GM21737 (cell line): ENCODE measurements around the gene TMEM247.
"Not testable (repeated sequence)": the region's sequence is repeated elsewhere in the genome, so short reads cannot be mapped to it uniquely, and the experiment has no call there.

Experiments used
- ATAC-seq: cut with Tn5 transposase; IDR thresholded peaks from one replicate; pipeline ENCODE4 v1.9.1; 2021; ENCODE audit warnings: mild to moderate bottlenecking, moderate library complexity; ENCODE audit not compliant: unreplicated experiment

TMEM247 gene

DNA sequence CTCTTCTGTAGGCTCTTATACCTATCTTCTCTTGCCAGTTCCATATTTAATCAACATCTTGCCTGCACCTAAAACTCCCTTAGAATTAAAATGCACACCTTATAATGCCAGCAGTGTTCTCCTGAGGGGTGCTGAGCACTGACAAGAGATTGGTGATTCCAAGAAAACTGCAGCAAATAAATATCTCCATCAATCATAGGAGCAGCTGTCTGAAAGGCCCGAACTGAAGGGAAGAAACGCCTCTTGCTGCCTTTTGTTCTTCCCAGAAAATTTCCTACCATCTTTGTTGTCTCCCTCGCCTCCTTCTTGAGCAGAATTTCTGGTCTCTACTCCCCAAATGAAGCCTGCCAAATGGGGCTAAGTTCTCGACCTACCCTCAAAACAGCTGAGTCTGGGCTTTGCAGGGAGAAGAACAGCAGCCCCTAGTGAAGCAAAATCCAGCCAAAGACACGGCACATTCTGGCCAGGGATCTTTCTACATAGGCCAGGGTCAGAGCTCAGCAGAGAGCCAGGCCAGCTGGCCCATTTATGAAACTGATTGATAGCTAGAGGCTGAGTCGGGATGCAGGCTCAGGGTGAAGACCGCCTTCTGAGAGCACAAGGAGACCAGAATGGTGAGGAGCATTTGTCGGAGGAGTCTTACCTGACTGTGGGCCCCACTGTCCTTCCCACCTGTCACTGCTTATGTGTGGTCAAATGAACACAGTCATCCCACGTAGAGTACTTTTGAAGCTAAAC is 20.4 kb upstream of the TMEM247 start:
- ATAC-seq = no peak

DNA sequence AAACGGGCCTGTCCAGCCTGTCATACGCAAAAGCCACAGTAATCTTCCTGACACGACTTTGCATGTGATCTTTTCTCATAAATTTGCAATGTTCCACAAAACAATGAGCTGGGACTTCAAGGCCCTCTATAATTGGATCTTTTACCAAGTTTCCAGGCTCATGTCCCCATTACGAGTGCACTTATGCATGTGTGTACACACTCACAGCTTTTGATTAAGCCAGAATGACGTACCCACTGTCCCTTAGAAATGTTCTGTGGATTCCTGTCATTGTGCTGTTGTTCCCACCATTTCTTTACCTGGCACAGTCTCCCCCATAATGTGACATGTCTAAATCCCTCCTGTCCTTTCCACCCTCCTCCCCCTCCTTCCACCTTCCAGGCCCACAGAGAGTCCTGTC is 19.7 kb upstream of the TMEM247 start:
- no peak for ATAC-seq

DNA sequence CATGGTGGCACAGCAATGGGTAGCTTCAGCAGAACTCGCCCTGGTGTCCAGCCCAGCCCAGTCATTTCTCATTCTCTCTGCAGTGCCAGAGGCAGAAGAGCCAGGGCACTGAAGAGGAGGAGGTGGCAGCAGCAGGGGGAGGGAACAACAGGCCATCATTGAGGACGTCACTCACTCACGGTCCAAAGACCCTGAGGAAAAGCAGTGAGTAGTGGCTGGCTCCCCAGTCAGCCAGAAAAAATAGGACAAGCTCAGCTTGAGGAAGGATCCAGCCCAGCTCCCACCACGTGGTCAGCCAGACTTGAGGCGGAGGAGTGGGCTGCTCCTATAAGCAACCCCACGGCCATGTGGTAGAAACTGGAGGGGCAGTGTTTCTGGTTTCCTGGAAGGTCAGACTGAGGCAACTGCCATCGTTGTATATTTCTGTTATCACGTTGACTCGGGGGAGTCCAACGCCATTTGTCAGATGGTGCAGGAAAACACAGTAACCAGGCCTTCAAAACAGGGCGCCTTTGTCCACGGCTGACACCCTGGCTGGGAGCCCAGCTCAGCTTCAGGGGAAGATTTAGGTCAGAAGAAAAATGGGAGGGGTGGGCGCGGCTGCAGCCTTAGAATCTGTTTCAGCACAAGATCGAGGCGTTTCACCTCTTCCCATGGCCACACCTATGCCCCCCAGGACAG is 19.0 kb upstream of the TMEM247 start:
- no peak for ATAC-seq

DNA sequence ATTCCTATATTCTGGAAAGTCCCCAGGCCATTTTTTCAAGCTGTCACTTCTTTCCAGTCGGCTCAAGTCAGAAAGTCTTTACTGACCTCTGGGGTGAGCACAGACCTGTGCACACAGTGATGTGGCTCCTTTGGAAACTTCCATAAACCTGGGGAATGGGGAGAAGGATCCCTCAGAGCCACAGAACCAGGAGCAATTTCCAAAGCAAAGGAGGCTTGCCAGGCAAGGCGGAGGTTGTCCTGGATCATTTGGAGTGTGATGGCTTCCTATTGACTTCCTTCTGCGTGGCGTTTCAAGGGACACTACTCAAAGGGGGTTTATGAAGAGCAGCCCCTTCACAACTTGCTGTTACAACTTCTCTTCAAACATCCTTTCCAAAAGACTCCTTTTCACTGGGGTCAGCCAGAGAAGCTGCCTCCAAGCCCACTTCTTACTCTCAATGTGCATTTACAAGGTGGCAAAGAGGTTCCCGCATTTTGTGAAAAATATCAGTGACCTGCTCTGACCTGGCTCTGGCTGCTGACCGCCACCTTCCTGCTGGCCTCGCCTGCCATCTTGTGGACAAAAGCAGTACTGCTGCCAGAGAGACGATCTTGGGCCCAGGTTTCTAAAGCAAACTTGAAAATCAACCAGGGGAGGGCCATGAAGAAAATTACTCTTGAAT is 18.2 kb upstream of the TMEM247 start:
- peak; percentile 57 for ATAC-seq

DNA sequence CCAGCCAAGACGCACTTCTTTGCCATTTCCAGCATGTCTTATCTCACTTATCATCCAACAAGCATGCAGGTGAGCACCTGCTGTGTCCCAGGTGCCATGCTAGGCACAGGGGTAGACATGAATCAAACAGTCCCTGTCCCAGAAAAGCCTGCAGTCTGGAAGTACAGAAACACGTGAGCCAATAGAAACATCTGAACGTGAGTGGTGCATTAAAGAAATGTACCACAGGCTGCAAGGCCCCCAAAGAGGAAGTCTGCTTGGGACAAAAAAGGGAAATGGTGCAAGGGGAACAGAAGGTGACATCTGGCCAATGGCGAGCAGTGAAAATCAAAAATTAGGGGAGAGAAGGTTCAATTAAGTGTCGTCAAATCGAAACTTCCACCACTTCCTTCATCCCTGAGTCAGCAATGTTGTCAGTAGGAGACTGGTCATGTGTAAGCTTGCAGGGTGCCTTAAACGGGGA is 17.6 kb upstream of the TMEM247 start:
- ATAC-seq = peak; percentile 43

DNA sequence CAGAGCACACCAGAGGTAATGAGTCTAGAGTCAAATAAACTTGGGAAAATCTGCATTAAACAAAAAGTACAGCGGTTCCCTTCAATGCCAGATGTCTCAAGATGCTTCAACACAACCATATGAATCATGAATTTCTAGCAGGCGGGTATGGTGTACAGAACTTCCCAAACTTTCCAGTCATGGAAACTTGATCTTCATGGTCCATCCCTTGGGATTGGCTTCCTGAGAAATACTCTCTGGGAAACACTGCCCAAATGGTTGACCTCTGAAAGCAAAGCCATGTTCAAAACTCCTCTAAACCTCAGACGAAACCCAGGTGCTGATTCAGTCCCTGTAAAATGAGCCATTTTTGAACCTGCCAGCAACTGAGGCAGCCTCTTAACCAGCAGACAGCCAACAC is 16.4 kb upstream of the TMEM247 start:
- no peak for ATAC-seq

DNA sequence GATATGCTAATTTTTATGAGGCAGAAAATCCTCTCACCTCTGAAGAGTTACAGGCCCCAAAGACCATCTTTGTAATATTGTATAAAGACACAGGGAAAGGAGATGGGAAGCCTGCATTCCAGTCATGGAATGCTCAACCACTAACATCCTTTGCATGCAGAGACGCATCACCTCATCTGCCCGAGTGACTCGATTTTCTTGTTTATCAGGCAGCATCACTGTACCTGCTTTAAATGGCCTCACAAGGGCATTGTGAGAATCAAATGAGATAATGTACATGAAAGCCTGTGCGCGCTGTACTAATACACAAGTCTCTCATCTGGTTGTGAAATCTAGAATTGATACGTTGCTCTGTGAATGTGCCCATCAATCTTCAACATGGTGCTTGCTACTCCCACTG is 10.2 kb upstream of the TMEM247 start:
- ATAC-seq = no peak

DNA sequence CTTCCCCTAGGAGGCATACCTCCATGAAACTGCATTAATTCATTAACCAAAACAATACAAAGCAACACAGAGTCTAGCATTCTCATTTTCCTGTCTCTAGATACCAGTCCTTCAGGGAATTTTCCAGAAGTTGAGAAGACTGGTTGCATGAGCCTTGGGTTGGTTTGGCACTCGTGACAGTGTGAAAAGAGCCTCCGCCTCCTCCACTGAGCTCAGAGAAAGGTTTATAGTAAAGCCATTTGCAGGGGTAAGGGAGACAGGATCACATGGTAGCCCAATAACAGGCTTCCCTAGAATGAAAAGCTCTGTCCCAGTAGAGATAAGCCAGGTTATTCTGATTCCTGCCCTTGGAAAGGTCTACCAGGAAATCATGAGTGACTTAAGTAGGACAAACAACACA is 9.7 kb upstream of the TMEM247 start:
- ATAC-seq = no peak

DNA sequence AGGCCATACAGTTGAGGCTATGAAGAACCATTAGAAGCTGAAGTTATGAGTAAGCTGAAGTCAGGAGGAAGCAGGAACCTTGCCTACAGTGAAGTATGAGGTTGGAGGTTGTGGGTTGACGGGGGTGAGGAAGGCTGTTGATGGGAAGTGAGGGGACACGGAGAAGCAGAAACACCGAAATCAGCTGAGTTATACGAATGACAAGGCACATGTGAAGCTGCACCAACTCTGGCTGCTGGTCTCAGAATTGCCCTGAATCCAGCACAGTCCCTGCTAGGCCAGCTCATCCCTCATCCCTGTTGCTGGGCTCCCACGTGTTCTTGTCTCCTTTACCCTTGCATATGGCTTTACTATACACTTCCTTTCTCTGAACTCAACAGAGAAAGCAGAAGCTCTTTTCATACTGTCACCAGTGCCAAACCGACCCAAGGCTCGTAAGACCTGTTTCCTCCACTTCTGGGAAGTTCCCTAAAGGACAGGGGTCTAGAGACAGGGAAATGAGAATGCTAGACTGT is 9.2 kb upstream of the TMEM247 start:
- no peak for ATAC-seq

DNA sequence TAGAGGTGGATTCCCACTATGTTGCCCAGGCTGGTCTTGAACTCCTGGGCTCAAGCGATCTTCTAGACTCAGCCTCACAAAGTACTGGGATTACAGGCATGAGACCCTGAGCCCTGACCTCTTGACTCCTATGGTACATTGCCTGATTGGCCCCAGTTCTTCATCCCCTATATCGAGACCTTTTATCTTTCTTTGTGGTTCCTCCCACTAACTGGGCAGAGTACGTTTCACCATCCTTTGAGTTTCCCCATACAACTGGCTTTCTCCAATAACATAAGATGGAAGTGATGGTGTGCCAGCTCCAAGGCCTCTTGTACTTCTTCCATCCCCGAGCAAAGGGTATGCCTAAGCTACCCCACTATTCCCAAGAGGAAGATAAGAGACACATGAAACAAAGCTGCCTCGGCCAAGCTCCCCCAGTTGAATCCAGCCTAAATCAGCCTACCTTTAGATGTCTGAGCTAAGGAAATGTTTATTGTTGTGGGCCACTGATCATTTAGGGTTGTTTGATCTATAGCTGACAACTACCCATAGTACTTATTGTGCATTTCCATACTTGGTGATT is 8.3 kb upstream of the TMEM247 start:
- no peak for ATAC-seq

DNA sequence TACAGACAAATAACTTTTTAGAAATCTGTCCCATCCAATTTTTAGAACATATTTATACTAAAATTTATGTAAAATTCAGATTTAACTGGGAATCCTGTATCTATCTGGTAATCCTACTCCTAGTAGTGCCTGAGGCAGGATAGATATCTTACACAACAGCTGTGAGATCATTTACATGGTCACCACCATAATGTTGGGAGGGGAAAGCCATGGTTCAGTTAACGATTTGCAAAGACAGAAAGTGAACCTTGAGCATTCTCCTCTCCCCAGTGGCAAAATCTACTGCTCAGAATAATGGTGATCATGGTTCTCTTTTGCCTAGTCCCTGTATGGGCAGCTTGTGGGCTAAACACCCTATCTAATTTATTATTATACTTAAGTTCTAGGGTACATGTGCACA is 7.7 kb upstream of the TMEM247 start:
- no peak for ATAC-seq

DNA sequence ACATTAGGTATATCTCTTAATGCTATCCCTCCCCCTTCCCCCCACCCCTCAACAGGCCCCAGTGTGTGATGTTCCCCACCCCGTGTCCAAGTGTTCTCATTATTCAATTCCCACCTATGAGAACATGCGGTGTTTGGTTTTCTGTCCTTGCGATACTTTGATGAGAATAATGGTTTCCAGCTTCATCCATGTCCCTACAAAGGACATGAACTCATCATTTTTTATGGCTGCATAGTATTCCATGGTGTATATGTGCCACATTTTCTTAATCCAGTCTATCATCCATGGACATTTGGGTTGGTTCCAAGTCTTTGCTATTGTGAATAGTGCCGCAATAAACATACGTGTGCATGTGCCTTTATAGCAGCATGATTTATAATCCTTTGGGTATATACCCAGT is 7.2 kb upstream of the TMEM247 start:
- not testable (repeated sequence) for ATAC-seq

DNA sequence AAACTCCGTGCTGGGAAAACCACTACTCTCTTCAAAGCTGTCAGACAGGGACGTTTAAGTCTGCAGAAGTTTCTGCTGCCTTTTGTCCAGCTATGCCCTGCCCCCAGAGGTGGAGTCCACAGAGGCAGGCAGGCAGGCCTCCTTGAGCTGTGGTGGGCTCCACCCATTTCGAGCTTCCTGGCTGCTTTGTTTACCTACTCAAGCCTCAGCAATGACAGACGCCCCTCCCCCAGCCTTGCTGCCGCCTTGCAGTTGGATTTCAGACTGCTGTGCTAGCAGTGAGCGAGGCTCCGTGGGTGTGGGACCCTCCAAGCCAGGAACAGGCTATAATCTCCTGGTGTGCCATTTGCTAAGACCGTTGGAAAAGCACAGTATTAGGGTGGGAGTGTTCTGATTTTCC is 1.9 kb upstream of the TMEM247 start:
- not testable (repeated sequence) for ATAC-seq

DNA sequence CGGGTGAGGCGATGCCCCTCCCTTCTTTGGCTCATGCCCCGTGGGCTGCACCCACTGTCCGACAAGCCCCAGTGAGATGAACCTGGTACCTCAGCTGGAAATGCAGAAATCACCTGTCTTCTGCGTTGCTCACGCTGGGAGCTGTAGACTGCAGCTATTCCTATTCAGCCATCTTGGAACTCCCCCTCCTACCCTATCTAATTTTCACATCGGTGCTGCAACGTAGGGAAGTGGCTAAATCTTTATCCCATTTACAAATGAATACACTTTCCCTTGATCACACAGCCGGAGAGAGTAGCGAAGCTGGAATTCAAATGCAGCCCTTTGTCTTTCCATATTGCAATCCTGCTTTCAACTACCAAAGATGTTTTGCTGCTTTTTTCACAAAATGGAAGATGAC is 1.4 kb upstream of the TMEM247 start:
- ATAC-seq = no peak

DNA sequence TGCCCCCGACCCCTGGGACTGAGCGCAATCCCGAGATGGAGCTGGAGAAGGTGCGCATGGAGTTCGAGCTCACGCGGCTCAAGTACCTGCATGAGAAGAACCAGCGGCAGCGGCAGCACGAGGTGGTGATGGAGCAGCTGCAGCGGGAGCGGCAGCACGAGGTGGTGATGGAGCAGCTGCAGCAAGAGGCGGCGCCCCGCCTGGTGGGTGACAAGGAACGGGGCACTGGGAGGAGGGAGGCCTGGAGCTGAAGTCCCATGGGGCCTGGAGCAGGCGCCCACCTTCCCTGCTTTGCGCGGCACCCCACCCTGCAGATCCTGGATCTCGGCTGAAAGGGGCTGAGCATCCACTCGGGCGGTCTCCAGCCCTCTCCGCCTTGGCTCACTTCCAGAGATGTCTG is 1.2 kb downstream of the TMEM247 start:
- ATAC-seq = no peak

DNA sequence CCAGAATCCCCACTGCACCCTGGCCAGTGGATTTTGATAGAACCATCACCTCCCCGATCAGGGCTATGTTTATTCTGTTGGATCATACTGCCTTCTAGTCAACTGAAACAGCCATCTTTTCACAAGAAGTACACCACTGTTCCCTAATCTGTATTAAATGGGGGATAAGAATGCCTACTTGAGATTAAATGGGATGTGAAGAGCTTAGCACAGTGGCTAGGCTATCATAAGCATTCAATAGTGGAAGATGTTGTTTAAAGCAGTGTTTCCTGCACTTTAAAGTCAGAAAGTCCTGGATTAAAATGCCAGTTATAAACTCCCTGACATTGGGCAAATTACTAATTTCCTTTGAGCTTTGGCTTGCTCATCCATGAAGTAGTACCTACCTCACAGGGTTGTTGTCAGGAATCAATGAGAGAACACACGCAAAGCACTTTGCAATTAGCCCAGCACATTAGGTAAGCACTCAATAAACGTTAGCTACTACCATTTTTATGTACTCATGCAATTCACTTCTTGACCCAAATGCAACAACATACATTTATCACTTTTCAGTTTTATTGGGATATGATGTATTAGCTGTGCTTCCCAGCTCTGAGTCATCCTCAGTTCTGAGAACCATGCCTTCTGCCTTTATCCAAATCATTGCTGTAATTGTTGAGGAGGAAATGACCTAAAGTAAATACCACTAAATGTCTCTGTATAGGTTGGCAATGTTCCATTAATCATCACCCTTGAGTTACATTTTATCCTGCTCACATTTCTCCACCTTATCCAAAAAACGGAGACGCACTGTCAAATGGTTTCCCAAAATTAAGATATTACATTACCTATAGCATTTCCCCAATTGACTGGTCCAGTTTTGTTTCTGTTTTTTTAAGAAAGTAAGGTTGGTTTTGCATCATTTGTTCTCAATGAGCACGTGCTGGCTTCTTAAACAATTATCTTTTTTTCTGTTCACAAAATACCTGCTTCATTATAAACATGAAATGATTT is 2.1 kb downstream of the TMEM247 start:
- no peak for ATAC-seq

DNA sequence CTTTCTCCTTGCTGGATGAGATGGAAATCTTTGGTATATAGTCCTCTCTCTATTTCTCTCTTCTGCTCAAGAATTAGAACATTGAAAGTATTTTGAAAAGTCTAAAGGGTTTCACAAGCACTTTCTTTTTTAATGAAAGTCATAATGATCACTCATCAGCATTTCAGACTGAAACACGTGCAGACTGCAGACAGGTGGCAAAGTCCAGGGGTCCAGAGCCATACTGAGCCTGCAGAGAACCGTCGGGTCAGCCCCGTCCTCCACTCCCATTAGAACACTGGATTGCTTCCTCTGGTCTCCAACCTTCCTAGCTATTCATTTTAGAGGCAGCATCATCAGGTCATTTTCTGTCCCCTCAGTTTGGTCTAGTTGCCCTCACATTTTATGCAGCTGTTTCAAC is 3.1 kb downstream of the TMEM247 start:
- ATAC-seq = no peak

DNA sequence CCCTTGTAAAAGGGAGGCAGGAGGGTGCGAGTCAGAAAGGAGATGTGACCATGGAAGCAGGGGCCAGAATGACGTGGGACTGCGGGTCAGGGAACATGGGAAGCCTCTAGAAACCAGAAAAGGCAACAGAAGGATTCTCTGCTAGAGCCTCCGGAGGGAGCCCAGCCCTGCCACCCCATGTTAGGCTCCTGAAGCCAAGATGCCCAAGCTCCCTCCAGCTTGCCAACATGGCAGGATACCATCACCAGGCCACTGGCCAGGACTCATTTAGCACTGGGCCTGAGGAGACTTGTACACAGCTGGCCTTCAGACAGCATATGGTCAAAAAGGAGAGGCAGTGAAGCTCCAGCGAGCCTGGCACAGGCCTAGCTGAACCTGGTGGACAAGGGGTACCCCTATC is 5.6 kb downstream of the TMEM247 start:
- no peak for ATAC-seq

DNA sequence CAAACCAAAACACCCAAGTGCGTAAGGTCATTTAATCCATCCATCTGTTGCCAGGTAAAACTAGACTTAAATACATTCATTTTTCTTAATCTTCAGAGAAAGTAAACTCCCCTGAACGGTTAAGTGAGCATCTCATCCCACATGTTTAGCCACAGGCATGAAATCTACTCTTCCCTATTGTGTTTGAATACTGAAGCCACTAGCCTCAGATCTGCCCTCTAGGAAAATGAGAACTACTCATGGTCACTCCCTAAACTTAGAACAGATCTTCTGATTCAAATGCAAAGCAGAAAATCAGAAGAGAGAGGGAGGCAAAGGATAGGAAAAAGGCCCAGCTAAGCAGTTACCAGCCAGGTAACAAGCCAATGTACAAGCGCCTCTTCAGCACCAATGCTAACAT is 7.1 kb downstream of the TMEM247 start:
- ATAC-seq = no peak

DNA sequence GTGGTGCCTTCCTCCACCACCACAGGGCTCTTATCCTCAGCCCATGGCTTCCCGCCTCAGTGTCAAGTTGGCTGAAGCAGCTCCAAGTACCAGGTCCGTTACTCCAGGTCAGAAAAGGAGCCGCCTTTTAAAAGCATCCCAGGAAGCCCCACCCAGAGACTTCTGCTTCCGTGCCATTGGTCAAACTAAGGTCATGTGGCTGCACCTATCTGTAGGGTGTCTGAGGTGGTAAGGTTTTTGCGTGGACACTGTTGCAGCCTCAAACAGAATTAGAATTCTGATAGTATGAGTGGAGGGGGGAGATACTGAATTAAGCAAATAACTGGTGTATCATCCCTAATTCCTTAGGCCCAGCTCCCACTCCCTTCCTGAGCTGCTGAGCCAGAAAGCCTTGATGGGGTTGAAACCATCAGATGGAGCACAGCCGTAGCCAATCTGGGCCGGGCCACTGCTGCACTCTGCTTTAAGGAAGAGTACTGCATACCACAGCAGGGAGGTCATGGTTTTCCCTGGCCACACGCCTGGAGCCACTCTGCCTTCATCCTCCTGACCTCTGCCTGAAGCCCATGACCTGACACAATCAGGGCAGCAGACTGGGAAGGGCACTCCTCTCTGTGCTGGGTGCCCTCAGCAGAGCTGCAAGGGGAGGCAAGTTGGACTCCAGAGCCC is 8.4 kb downstream of the TMEM247 start:
- ATAC-seq = no peak
